WTC11 (cell line): ENCODE data around the gene DOK5.
"Not testable (repeated sequence)": the region's sequence is repeated elsewhere in the genome, so short reads cannot be mapped to it uniquely, and the experiment has no call there.

Experiments
- ATF3 ChIP-seq: sonication (generic); formaldehyde crosslinking; conservative IDR thresholded peaks from 2 replicates; pipeline ENCODE4 v1.8.1; 2022; ENCODE audit warnings: mild to moderate bottlenecking, missing genetic modification reagents
- CTCF ChIP-seq: fragments of 200-600 bp; IDR thresholded peaks from 2 replicates; pipeline ENCODE4 v1.8.0; 2022; ENCODE audit warnings: antibody characterized with exemption
- ELF4 ChIP-seq: sonication (generic); formaldehyde crosslinking; IDR thresholded peaks from 2 replicates; pipeline ENCODE4 v1.8.1; 2022; ENCODE audit warnings: low read depth, mild to moderate bottlenecking, moderate library complexity, missing genetic modification reagents
- ESRRA ChIP-seq: sonication (generic); formaldehyde crosslinking; IDR thresholded peaks from 2 replicates; pipeline ENCODE4 v1.8.1; 2022; ENCODE audit warnings: mild to moderate bottlenecking, missing genetic modification reagents, borderline replicate concordance
- IRF2 ChIP-seq: sonication (generic); formaldehyde crosslinking; IDR thresholded peaks from 2 replicates; pipeline ENCODE4 v1.8.0; 2022; ENCODE audit warnings: low read depth, missing genetic modification reagents, borderline replicate concordance
- NR2C2 ChIP-seq: sonication (generic); formaldehyde crosslinking; IDR thresholded peaks from 2 replicates; pipeline ENCODE4 v1.8.0; 2022; ENCODE audit warnings: mild to moderate bottlenecking, missing genetic modification reagents
- TP53 ChIP-seq: sonication (generic); formaldehyde crosslinking; IDR thresholded peaks from 2 replicates; pipeline ENCODE4 v1.8.1; 2023; ENCODE audit warnings: mild to moderate bottlenecking, missing genetic modification reagents
- USF2 ChIP-seq: sonication (generic); formaldehyde crosslinking; IDR thresholded peaks from 2 replicates; pipeline ENCODE4 v1.8.1; 2023; ENCODE audit warnings: mild to moderate bottlenecking, missing genetic modification reagents, moderate library complexity

GRCh38 chr20:54436410-54436809, 39.0 kb upstream of the DOK5 start:
- TF ChIP-seq ATF3 (CRISPR knock-in tag); CTCF; IRF2 (CRISPR knock-in tag); ESRRA; USF2 (CRISPR knock-in tag); NR2C2; TP53 (CRISPR knock-in tag); ELF4: not testable (repeated sequence)
